ENCODE measurements around the gene RPL15.
"Not testable (repeated sequence)": the region's sequence is repeated elsewhere in the genome, so short reads cannot be mapped to it uniquely, and the experiment has no call there.

Gene RPL15

GRCh38 chr3:23913182-23913581, 3.8 kb upstream of the RPL15 start:
- DNase-seq (ENCODE audit: low read depth): no peak
- H3K4me3 ChIP-seq (ENCODE audit: low read depth, low read length): no peak overlapping the region
- TF ChIP-seq CTCF (IDR thresholded peaks at IDR 0.05; ENCODE audit: low read depth, low read length) (no peak), MYC (IDR thresholded peaks at IDR 0.05; ENCODE audit: low read depth, low read length) (no peak), MAX (IDR thresholded peaks at IDR 0.05; ENCODE audit: low read depth, low read length) (no peak)

GRCh38 chr3:23913873-23914743, 2.8 kb upstream of the RPL15 start:
- DNase-seq (ENCODE audit: low read depth): no peak
- TF ChIP-seq CTCF (IDR thresholded peaks at IDR 0.05; ENCODE audit: low read depth, low read length) (no peak), MAX (IDR thresholded peaks at IDR 0.05; ENCODE audit: low read depth, low read length) (no peak), POLR2A (IDR thresholded peaks at IDR 0.05; ENCODE audit: extremely low read depth, insufficient read length) (no peak), MYC (IDR thresholded peaks at IDR 0.05; ENCODE audit: low read depth, low read length) (no peak)
- no peak overlapping the region for H3K4me3 ChIP-seq (ENCODE audit: low read depth, low read length)

- TF ChIP-seq CTCF (IDR thresholded peaks at IDR 0.05; ENCODE audit: low read depth, low read length): no peak
- TF ChIP-seq POLR2A (IDR thresholded peaks at IDR 0.05; ENCODE audit: extremely low read depth, insufficient read length): no peak
- TF ChIP-seq MYC (IDR thresholded peaks at IDR 0.05; ENCODE audit: low read depth, low read length): no peak
- no peak for TF ChIP-seq MAX (IDR thresholded peaks at IDR 0.05; ENCODE audit: low read depth, low read length)
- DNase-seq (ENCODE audit: low read depth): peak; percentile 37
- peak overlapping the region; percentile 66 for H3K4me3 ChIP-seq (ENCODE audit: low read depth, low read length)
Observed at GRCh38 chr3:23915537-23916108, 1.3 kb upstream of the RPL15 start.

- no peak for DNase-seq (ENCODE audit: low read depth)
- TF ChIP-seq CTCF (IDR thresholded peaks at IDR 0.05; ENCODE audit: low read depth, low read length) (no peak), POLR2A (IDR thresholded peaks at IDR 0.05; ENCODE audit: extremely low read depth, insufficient read length) (no peak), MYC (IDR thresholded peaks at IDR 0.05; ENCODE audit: low read depth, low read length) (no peak), MAX (IDR thresholded peaks at IDR 0.05; ENCODE audit: low read depth, low read length) (no peak)
- peak overlapping the region; percentile 66 for H3K4me3 ChIP-seq (ENCODE audit: low read depth, low read length)
Observed at GRCh38 chr3:23916152-23916885, 613 bp upstream of the RPL15 start.

- peak overlapping the region; percentile 92 for H3K4me3 ChIP-seq (ENCODE audit: low read depth, low read length)
- peak; percentile 82 for DNase-seq (ENCODE audit: low read depth)
Observed at GRCh38 chr3:23917679-23918303, 859 bp downstream of the RPL15 start.

GRCh38 chr3:23918331-23918730, 1.4 kb downstream of the RPL15 start:
- peak overlapping the region; percentile 92 for H3K4me3 ChIP-seq (ENCODE audit: low read depth, low read length)
- not testable (repeated sequence) for DNase-seq (ENCODE audit: low read depth)
